IMR-90 (cell line): Measurements from ENCODE around the gene CCNQ. TPM values are rescaled to one million over a fixed set of nuclear protein-coding genes. Genes with fewer than 3 reads are reported as not detected.

ENCODE experiments used
- ATAC-seq: fragments of 200-7000 bp; cut with Tn5 transposase; 2 replicates; pipeline ENCODE4 v1.9.1; 2020; ENCODE audit warnings: low read depth, mild to moderate bottlenecking, moderate library complexity
- BruUV-seq: library from RNA; stranded (reverse); fragments of 400-500 nt; replicated peaks from 2 replicates; lab custom pipeline; 2021; lab: Mats Ljungman, UMichigan
- CTCF ChIA-PET: fragments of 300-600 bp; formaldehyde crosslinking; extraction: SDS; loops from one replicate; lab custom pipeline; 2021; ENCODE audit warnings: antibody characterized with exemption; lab: Yijun Ruan, JAX
- POLR2A ChIA-PET: fragments of 300-600 bp; sonication (Branson Sonifier 250); formaldehyde crosslinking; loops from one replicate; lab custom pipeline; 2022; ENCODE audit warnings: antibody characterized with exemption; ENCODE audit not compliant: unreplicated experiment; lab: Charles Lee
- DNase-seq: peaks from one replicate; pipeline ENCODE4 v3.0.0; 2013
- H2AFZ ChIP-seq: replicated peaks from 2 replicates; pipeline ENCODE3; 2013; ENCODE audit warnings: low read length, mild to moderate bottlenecking; ENCODE audit not compliant: poor library complexity
- H2AK5ac ChIP-seq: 2 replicates; pipeline ENCODE4 v1.6.1; 2013; ENCODE audit warnings: low read depth, low read length, inconsistent platforms
- H2AK9ac ChIP-seq: replicated peaks from 2 replicates; pipeline ENCODE3; 2013; ENCODE audit warnings: mild to moderate bottlenecking, low read depth, low read length, moderate library complexity; ENCODE audit not compliant: poor library complexity
- H2BK120ac ChIP-seq: 2 replicates; pipeline ENCODE4 v1.6.1; 2013; ENCODE audit warnings: low read depth, low read length, inconsistent platforms
- H2BK15ac ChIP-seq: 3 replicates; pipeline ENCODE4 v1.6.1; 2013; ENCODE audit warnings: low read depth, low read length, inconsistent platforms
- H2BK20ac ChIP-seq: 2 replicates; pipeline ENCODE4 v1.6.1; 2013; ENCODE audit warnings: low read depth, mild to moderate bottlenecking, inconsistent platforms, low read length, moderate library complexity
- H2BK5ac ChIP-seq: 2 replicates; pipeline ENCODE4 v1.6.1; 2013; ENCODE audit warnings: mild to moderate bottlenecking, low read depth, low read length, inconsistent platforms; ENCODE audit not compliant: poor library complexity, severe bottlenecking
- H3K14ac ChIP-seq: replicated peaks from 2 replicates; pipeline ENCODE4 v1.6.1; 2013; ENCODE audit warnings: low read depth, low read length, inconsistent platforms
- H3K18ac ChIP-seq: 2 replicates; pipeline ENCODE4 v1.6.1; 2013; ENCODE audit warnings: low read depth, low read length, control low read depth
- H3K23ac ChIP-seq: 2 replicates; pipeline ENCODE4 v1.6.1; 2013; ENCODE audit warnings: low read depth, low read length, inconsistent platforms
- H3K27ac ChIP-seq: 2 replicates; pipeline ENCODE4 v1.5.1; 2013; ENCODE audit warnings: mild to moderate bottlenecking, control low read depth, low read length; ENCODE audit not compliant: insufficient read depth
- H3K27me3 ChIP-seq: 2 replicates; pipeline ENCODE4 v1.6.1; 2013; ENCODE audit warnings: low read length; ENCODE audit not compliant: control insufficient read depth, insufficient read depth
- H3K36me3 ChIP-seq: 2 replicates; pipeline ENCODE4 v1.6.1; 2013; ENCODE audit warnings: low read length, mixed read lengths; ENCODE audit not compliant: control insufficient read depth, insufficient read depth
- H3K4ac ChIP-seq: 2 replicates; pipeline ENCODE4 v1.6.1; 2013; ENCODE audit warnings: low read depth, low read length, inconsistent platforms
- H3K4me1 ChIP-seq: 2 replicates; pipeline ENCODE4 v1.6.1; 2013; ENCODE audit warnings: low read length, mixed read lengths; ENCODE audit not compliant: control insufficient read depth, insufficient read depth
- H3K4me2 ChIP-seq: 2 replicates; pipeline ENCODE4 v1.6.1; 2013; ENCODE audit warnings: low read depth, mild to moderate bottlenecking, control low read depth, low read length, moderate library complexity
- H3K4me3 ChIP-seq: 2 replicates; pipeline ENCODE4 v1.5.1; 2013; ENCODE audit warnings: low read depth, mild to moderate bottlenecking, control low read depth, low read length, moderate library complexity; ENCODE audit not compliant: insufficient read depth
- H3K56ac ChIP-seq: 2 replicates; pipeline ENCODE4 v1.6.1; 2013; ENCODE audit warnings: low read length, inconsistent platforms; ENCODE audit not compliant: insufficient read depth; ENCODE audit errors: extremely low read depth
- H3K79me1 ChIP-seq, 2 experiments: 2 replicates each; pipeline ENCODE4 v1.6.1; 2013; ENCODE audit warnings: low read length in 2 of 2, inconsistent platforms in 1 of 2, low read depth in 1 of 2
- H3K9ac ChIP-seq: 2 replicates; pipeline ENCODE4 v1.6.1; 2013; ENCODE audit warnings: low read depth, low read length, control low read depth
- H3K9me1 ChIP-seq: 2 replicates; pipeline ENCODE4 v1.6.1; 2013; ENCODE audit warnings: low read length, inconsistent platforms; ENCODE audit not compliant: insufficient read depth
- H3K9me3 ChIP-seq: 2 replicates; pipeline ENCODE4 v1.6.1; 2013; ENCODE audit warnings: low read length; ENCODE audit not compliant: control insufficient read depth, insufficient read depth
- H4K20me1 ChIP-seq: 2 replicates; pipeline ENCODE4 v1.6.1; 2013; ENCODE audit warnings: low read length, inconsistent platforms; ENCODE audit not compliant: insufficient read depth
- H4K5ac ChIP-seq: 2 replicates; pipeline ENCODE4 v1.6.1; 2013; ENCODE audit warnings: mild to moderate bottlenecking, low read depth, low read length, control low read depth
- H4K8ac ChIP-seq, 2 experiments: 2 replicates each; pipeline ENCODE4 v1.6.1; 2013; ENCODE audit warnings: low read depth in 2 of 2, low read length in 2 of 2, control low read depth in 1 of 2, inconsistent platforms in 1 of 2
- H4K91ac ChIP-seq: 2 replicates; pipeline ENCODE4 v1.6.1; 2013; ENCODE audit warnings: low read depth, low read length, inconsistent platforms; ENCODE audit not compliant: insufficient read depth
- BHLHE40 ChIP-seq: fragments of 150-350 bp; IDR thresholded peaks from 2 replicates; pipeline ENCODE4 v1.6.1; 2016; ENCODE audit warnings: mild to moderate bottlenecking, low read depth, low read length
- CEBPB ChIP-seq: IDR thresholded peaks from 2 replicates; pipeline ENCODE4 v1.6.1; 2012; ENCODE audit warnings: low read depth, low read length, improper control_type of control experiment
- CHD1 ChIP-seq: IDR thresholded peaks from 2 replicates; pipeline ENCODE4 v1.6.1; 2012; ENCODE audit warnings: low read depth, low read length, improper control_type of control experiment
- CTCF ChIP-seq: conservative IDR thresholded peaks from 2 replicates; pipeline ENCODE4 v1.5.1; 2012; ENCODE audit warnings: mild to moderate bottlenecking, low read depth, low read length, improper control_type of control experiment
- ELK1 ChIP-seq: fragments of 150-350 bp; IDR thresholded peaks from 2 replicates; pipeline ENCODE4 v1.6.1; 2016; ENCODE audit warnings: low read depth, mild to moderate bottlenecking, low read length, moderate library complexity, borderline replicate concordance
- FOS ChIP-seq: fragments of 150-350 bp; IDR thresholded peaks from 2 replicates; pipeline ENCODE4 v1.6.1; 2016; ENCODE audit warnings: low read depth, low read length
- MAFK ChIP-seq: IDR thresholded peaks from 2 replicates; pipeline ENCODE4 v1.6.1; 2012; ENCODE audit warnings: low read depth, low read length, improper control_type of control experiment
- MAZ ChIP-seq: IDR thresholded peaks from 2 replicates; pipeline ENCODE4 v1.6.1; 2012; ENCODE audit warnings: low read depth, mild to moderate bottlenecking, low read length, improper control_type of control experiment, moderate library complexity, borderline replicate concordance
- MXI1 ChIP-seq: IDR thresholded peaks from 2 replicates; pipeline ENCODE4 v1.6.1; 2012; ENCODE audit warnings: low read depth, mild to moderate bottlenecking, low read length, moderate library complexity, borderline replicate concordance
- NFE2L2 ChIP-seq: fragments of 150-350 bp; IDR thresholded peaks from 2 replicates; pipeline ENCODE4 v1.6.1; 2016; ENCODE audit warnings: low read depth, mild to moderate bottlenecking, low read length
- POLR2A ChIP-seq: IDR thresholded peaks from 2 replicates; pipeline ENCODE4 v1.6.1; 2012; ENCODE audit warnings: mild to moderate bottlenecking, low read depth, low read length
- RAD21 ChIP-seq: IDR thresholded peaks from 2 replicates; pipeline ENCODE4 v1.6.1; 2012; ENCODE audit warnings: low read length, improper control_type of control experiment
- RCOR1 ChIP-seq: IDR thresholded peaks from 2 replicates; pipeline ENCODE4 v1.6.1; 2012; ENCODE audit warnings: mild to moderate bottlenecking, low read length, improper control_type of control experiment; ENCODE audit not compliant: insufficient replicate concordance
- RFX5 ChIP-seq: IDR thresholded peaks from 2 replicates; pipeline ENCODE4 v1.8.0; 2012; ENCODE audit warnings: low read depth, mild to moderate bottlenecking, low read length, moderate library complexity
- SMC3 ChIP-seq: fragments of 150-350 bp; IDR thresholded peaks from 2 replicates; pipeline ENCODE4 v1.6.1; 2016; ENCODE audit warnings: low read depth, mild to moderate bottlenecking, antibody characterized with exemption, low read length, moderate library complexity
- USF2 ChIP-seq: fragments of 150-350 bp; IDR thresholded peaks from 2 replicates; pipeline ENCODE4 v1.6.1; 2017; ENCODE audit warnings: mild to moderate bottlenecking, antibody characterized with exemption, low read length, low read depth
- WGBS, 2 experiments: methylation state at CpG; one replicate each; pipeline versions ENCODE4 v1.1.5 to v1.1.7; 2013; ENCODE audit warnings: missing lambda C conversion rate in 2 of 2; ENCODE audit not compliant: insufficient read length in 1 of 2; ENCODE audit errors: extremely low coverage in 2 of 2; 5-methylcytosine and 5-hydroxymethylcytosine counted together
- dilution Hi-C: fragments of 300-500 bp; cut with HindIII; formaldehyde crosslinking; loops from one replicate; pipeline ENCODE4 v1.14.3; 2018; ENCODE audit warnings: low sequenced_read_pairs; ENCODE audit not compliant: unreplicated experiment
- in situ Hi-C: fragments of 300-500 bp; cut with MboI; formaldehyde crosslinking; loops from 3 replicates; pipeline ENCODE4 v1.14.3; 2019; ENCODE audit warnings: low sequenced_read_pairs, inconsistent platforms, mixed read lengths
- intact Hi-C: fragments of 100-400 bp; cut with micrococcal nuclease; formaldehyde crosslinking; loops from 2 replicates; pipeline ENCODE4 v1.10.0; 2022
- polyA plus RNA-seq, 3 experiments: library from polyadenylated mRNA; depleted of rRNA; stranded (reverse); fragments of >200 nt; gene quantifications; 2 replicates each; pipeline ENCODE4 v1.2.3, GENCODE V29; 2012; ENCODE audit warnings: low replicate concordance in 1 of 3
- total RNA-seq: library from RNA; depleted of rRNA; stranded (reverse); fragments of >200 nt; gene quantifications from 2 replicates; pipeline ENCODE4 v1.2.3, GENCODE V29; 2012

The CCNQ gene
- total and polyA plus RNA-seq, 2 of the 4 experiments (the other 2 are of a cell fraction): 27.6 to 35.2 TPM

- Histone ChIP-seq H3K9me1 (no peaks in the 10 kb centered on the region), H4K20me1 (no peaks in the 10 kb centered on the region), H3K9me3 (no peaks in the 10 kb centered on the region; the same call in 1 of the 2 replicates), H3K79me1 (no peaks in the 10 kb centered on the region), H3K27me3 (peaks cover 5% of the 10 kb centered on the region; the same call in 1 of the 2 replicates), H3K18ac (no peak overlapping the region), H2AK5ac (no peak overlapping the region), H2AFZ (no peak overlapping the region), H3K56ac (no peak overlapping the region), H4K91ac (no peak overlapping the region), H4K8ac (no peak overlapping the region), H3K36me3 (no peaks in the 10 kb centered on the region), H3K14ac (no peak overlapping the region), H3K4me3 (no peak overlapping the region), H2BK120ac (no peak overlapping the region), H3K9ac (no peak overlapping the region), H2BK15ac (no peak overlapping the region), H4K5ac (no peak overlapping the region), H3K4me2 (no peak overlapping the region), H2BK20ac (no peak overlapping the region), H3K4ac (no peak overlapping the region), H3K23ac (no peak overlapping the region), H3K27ac (no peak overlapping the region), H2BK5ac (no peak overlapping the region), H2AK9ac (no peak overlapping the region), H3K4me1 (no peaks in the 10 kb centered on the region)
- ATAC-seq (no peak), DNase-seq (no peak)
- TF ChIP-seq MXI1: no peak
- TF ChIP-seq BHLHE40: no peak
- no peak for TF ChIP-seq POLR2A
- TF ChIP-seq ELK1: no peak
- TF ChIP-seq RAD21: no peak
- TF ChIP-seq RCOR1: no peak
- TF ChIP-seq RFX5: no peak
- TF ChIP-seq SMC3: no peak
- no peak for TF ChIP-seq MAZ
- no peak for TF ChIP-seq CTCF
- no peak for TF ChIP-seq CHD1
- no peak for TF ChIP-seq NFE2L2
- no peak for TF ChIP-seq MAFK
- TF ChIP-seq USF2: no peak
- TF ChIP-seq CEBPB: no peak
- TF ChIP-seq FOS: no peak
- intact Hi-C loops: no loop called here
- BruUV-seq: no TSS peak
- 53% methylated on average over 4 of the region's 11 CpGs; no CpG with 5 or more reads in 1 of the 2 experiments for WGBS, 2 experiments
- ChIA-PET POLR2A (no interaction called here), CTCF (no interaction called here)
- in situ Hi-C loops: no loop called here
- dilution Hi-C loops: no loop called here
These were observed 52.6 kb downstream of the CCNQ start for GRCh38 chrX:153546386-153546785.
